GM19468 (cell line): ENCODE data around the gene CDH12.

Source experiments
- ATAC-seq: cut with Tn5 transposase; IDR thresholded peaks from one replicate; pipeline ENCODE4 v1.9.1; 2021; ENCODE audit warnings: mild to moderate bottlenecking, moderate library complexity, moderate number of reproducible peaks; ENCODE audit not compliant: unreplicated experiment; ENCODE audit errors: extremely low read depth

Gene CDH12

DNA sequence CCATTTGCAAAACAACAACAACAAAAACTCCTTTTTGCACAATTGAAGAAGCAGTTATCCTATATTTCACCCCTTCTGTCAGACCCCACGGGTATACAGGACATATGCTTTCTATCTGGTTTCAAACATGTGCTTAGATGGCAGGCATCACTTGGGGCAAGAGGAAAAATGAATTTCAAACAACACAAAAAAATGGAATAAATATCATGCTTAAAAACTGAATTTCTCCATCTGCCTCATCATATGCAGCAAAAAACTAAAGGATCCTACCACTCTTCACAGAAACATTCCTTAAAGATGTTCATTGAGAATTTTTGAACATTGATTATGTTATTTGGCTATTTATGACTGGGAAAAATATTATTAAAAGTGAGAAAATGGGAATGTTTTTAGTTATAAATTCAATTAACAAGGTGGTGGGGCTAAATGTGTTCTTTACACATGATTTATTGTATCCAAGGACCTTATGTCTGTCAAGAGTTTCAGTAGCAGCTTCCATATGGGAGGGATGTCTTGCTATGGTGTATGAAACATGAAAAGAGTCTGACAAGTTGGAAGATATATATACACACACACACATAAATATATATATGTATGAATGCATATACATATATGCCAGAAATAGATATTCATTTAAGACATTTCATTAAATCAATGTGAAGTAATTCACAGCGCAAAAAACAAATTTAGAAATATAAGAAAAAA, 358.0 kb downstream of the CDH12 start:
- ATAC-seq = no peak

DNA sequence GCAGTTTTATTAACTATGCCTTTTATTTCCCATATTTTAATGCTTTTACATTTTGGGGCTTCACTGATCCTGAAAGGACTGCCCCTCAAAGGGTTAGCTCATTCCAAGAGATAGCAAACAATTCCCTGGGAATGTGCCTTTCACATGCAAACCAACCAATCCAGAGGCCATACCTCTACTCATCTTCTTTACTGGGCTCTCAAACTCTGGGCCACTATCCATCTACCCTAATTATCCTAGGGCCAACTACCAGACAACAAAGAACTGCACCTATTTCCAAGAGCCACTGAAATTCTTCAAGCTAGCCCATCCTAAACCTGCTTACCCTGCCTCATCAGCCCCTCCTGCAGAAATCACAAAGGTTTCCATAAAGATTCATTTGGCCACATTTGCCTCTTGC, 364.7 kb downstream of the CDH12 start:
- ATAC-seq = no peak

DNA sequence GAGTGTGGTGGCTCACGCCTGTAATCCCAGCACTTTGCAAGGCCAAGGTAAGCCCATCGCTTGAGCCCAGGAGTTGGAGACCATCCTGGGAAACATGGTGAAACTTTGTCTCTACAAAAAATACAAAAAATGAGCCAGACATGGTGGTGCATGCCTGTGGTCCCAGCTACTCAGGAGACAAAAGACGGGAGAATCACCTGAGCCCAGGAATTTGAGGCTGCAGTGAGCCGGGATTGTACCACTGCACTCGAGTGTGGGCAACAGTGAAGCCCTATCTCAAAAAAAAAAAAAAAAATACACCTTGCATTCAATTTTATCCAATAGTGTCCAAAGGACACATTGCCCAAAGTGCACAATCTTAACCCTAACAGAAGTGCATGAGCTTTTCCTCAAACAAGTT, 372.8 kb downstream of the CDH12 start:
- ATAC-seq = no peak

- no peak for ATAC-seq
Observed at GRCh38 chr5:22473886-22474285, 379.3 kb downstream of the CDH12 start.

DNA sequence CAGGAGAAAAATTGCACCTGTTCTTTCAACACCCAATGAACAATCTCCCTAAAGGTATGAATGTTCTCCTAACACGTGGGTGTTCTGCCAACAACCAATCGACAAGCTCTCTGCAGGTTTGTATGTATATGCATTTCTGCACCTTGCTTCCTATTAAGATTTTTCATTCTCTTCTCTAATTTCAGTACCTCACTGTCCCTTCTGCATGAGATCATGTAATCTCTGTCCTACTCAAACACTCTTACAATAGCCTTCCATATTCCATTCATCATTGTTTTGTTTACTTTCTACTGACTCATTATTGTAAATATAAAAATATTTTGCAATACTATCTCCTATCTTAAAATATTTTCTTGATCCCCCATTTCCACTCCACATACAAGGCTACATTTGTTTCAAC, 382.0 kb downstream of the CDH12 start:
- no peak for ATAC-seq

GRCh38 chr5:22470408-22470807, 382.7 kb downstream of the CDH12 start:
- no peak for ATAC-seq

DNA sequence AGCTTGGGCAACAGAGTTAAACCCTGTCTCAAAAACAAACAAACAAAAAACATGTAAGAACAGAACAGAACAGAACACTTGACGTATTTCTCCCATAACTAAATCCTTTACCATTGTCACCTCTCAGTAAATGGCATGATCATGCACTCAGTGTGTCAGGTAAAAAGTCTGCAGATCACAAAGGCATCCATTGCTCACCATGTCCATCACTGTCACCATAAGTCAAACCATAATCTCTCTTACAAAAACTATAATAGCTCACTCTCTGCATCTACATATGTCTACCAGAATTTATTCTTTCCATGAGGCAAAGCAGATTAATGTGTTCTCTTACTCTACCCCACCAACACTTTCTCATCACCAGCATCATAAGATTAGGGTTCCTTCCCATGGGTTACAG, 387.5 kb downstream of the CDH12 start:
- no peak for ATAC-seq

- no peak for ATAC-seq
Observed at GRCh38 chr5:22465177-22465576, 388.0 kb downstream of the CDH12 start.

DNA sequence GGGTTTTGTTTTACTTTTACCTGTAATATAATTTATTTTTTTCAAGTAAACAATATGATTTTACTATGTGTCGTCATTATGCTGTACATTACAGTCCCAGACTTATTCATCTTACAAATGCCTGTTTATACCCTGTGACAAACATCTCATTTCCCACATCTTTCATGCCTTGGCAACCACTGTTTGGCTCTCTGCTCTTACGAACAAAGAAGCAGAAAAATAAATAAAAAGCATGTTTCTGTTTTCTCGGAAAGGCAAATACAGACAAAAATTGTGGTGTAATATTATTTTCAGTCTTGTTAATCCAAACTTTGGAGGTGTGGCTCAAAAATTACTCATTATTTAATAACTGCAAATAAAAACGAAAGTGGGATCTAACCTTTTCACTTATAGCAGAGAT, 393.0 kb downstream of the CDH12 start:
- no peak for ATAC-seq

GRCh38 chr5:22432905-22433304, 420.2 kb downstream of the CDH12 start:
- no peak for ATAC-seq

DNA sequence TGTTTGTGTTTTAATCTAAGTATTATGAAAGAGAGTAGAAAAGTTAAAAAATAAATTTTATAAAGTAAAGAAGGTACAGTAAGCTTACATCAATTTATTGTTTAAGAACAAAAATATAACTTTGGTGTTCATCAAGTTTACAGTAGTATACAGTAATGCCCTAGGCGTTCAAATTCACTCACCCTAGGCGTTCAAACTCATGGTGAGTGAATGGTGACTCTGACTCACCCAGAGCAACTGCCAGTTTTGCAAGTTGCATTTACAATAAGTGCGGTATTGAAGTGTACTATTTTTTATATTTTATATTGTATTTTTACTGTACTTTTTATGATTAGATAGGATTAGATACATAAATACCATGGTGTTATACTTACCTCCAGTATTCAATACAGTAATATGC, 421.3 kb downstream of the CDH12 start:
- ATAC-seq = no peak

DNA sequence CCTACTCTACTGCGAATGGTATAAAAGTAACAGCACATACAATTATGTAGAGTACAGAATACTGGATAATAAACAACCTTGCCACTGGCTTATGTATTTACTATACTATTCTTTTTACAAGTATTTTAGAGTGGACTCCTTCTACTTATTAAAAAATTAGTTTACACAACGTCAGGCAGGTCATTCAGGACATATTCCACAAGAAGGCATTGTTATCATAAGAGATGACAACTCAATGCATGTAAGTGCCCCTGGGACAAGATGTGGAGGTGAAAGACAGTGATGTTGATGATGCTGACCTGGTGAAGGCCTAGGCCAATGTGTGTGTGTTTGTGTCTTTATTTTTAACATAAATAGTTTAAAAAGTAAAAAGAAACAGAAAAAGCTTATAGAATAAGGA, 421.7 kb downstream of the CDH12 start:
- no peak for ATAC-seq

- ATAC-seq = no peak
Observed at GRCh38 chr5:22411554-22412349, 441.4 kb downstream of the CDH12 start.

GRCh38 chr5:22391956-22392355, 461.2 kb downstream of the CDH12 start:
- no peak for ATAC-seq

- ATAC-seq = no peak
Observed at GRCh38 chr5:22390888-22391287, 462.3 kb downstream of the CDH12 start.

DNA sequence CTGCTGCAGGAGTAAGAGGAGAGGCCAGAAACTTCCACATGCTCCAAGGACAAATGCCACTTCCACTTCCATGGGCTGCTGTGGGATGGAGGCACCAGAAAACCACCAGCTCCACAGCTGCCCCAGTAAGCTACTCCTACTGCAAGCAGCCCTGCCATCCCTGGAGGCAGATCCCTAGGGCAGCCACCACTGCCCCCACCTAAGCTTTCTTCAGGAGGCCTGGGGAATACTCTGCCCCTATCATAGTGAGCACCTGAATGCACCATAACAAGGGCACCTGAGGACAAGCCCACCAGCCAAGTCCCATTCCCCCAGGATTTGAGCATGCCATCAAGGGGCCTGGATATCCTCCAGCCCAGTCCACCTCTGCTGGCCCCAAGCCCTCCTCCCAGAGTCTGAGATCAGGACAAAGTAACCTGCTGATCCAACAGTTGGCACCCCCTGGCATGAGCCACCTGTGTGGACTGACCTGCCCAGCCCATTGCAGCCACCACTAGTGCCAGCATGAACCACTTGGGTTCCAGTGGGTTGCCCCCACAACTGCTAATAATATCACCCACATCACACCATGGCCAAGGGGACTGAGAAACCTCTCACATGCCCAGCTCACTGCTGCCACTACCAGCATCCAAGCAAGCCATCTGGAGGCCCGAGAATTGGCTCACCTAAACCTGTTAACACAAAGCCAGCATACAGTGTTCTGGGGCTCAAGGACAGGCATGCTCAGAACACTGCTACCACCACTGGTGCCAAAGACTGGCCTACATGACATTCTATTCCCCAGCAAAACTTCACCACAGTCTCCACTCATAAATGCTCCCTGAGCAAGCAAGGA, 480.1 kb downstream of the CDH12 start:
- ATAC-seq = no peak

- no peak for ATAC-seq
Observed at GRCh38 chr5:22372376-22372775, 480.8 kb downstream of the CDH12 start.

DNA sequence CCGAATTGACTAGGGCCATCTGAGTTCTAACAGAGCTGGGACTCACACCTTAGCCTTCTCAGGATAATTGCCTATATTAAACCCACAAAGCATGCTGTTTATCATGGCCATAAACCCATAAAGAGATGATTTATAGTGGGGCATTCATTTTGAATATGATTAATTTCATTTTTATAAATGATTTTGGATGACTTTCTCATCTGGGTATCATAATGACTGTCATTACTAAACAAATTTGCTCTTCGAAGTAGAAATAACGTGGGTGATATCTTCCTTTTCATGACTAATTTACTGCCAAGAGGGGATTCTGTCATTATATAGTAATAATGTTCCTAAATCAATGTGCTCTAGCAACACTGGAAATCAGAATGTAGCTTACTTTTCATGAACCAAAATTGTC, 498.2 kb downstream of the CDH12 start:
- ATAC-seq = no peak

- ATAC-seq = no peak
Observed at GRCh38 chr5:22352493-22352892, 500.7 kb downstream of the CDH12 start.

- ATAC-seq = no peak
Observed at GRCh38 chr5:22351178-22351577, 502.0 kb downstream of the CDH12 start.

- no peak for ATAC-seq
Observed at GRCh38 chr5:22348027-22348426, 505.1 kb downstream of the CDH12 start.
